Measurements from ENCODE around the gene BMAL1.
"Not testable (repeated sequence)": the region's sequence is repeated elsewhere in the genome, so short reads cannot be mapped to it uniquely, and the experiment has no call there.

Gene BMAL1

DNA sequence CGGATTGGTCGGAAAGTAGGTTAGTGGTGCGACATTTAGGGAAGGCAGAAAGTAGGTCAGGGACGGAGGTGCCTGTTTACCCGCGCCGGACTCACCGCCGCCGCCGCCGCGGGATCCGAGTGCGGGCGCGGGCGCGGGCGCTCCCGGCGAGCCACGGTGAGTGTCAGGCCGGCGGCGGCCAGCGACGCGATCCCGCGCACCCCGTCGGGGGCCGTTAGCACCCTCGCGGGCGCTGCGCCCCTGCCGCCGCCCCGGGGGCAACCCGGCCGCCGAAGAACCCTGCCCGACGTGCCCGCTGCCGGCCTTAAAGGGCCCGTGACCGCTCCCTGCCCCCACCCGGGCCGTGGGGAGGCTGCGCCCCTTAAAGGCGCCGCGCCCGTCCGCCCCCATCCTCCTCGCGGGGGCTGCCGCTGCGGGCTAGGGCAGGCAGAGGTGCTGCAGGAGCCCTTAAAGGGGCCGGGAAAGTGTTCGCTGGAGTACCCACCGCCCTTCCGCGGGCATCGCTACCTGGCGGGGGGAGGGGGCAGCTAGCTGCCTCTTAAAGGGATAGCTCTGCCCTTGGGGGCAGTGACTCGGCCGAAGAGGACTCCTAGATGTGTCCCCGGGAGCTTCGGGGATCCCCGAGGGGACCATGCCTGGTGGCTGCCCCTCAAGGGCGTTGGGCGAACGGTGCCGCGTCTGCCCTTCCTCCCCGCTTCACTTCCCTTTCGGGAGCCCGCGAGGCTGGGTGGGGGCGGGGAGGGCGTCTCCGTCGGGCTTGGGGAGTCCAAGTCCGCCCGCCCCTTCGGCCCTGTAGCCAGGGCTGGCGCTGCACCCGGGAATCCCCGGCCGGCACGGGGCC, at the start of gene BMAL1:
Gene BMAL1 (plus strand): TSS at position 23 of the 841 bp plus-strand sequence. CDS start 76,519 bp downstream, outside the sequence.
- DNase-seq: no peak

DNA sequence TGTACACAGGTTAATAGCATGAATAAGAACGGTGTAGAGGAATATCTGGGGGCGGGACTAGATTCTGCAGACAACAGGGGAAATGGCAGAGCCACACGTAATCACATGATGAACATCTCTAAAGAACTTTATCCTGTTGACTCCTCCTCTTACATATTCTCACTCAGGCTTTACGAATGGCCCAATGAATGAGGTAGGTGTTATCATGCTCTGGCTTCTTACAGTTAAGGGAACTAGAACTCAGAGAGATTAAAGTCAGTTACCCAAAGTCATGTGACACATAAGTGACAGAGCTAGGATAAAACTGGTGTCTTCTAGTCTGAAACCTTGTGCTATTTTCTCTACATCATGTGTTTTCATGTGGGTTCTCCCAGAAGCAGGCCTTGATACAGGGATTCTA, 49.0 kb upstream of the BMAL1 start:
- no peak for DNase-seq

DNA sequence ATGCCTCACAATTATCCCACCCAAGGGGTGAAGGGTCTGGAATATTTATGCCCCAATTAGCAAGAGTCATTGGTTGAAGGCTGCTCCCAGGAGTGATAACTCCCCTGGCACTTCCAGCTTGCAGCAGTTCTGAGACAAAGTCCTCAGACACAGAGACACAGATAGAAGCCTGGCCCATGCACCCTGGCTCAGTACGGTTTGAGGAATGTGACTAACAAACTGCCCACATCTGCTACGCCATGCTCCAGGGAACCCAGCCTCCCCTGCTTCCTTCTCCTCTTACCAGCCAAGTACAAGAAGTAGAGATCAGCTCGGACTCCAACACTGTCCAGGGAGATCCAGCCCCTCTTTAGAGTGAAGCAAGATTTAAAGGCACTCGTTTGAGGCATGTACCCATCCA, 48.5 kb upstream of the BMAL1 start:
- no peak for DNase-seq

DNA sequence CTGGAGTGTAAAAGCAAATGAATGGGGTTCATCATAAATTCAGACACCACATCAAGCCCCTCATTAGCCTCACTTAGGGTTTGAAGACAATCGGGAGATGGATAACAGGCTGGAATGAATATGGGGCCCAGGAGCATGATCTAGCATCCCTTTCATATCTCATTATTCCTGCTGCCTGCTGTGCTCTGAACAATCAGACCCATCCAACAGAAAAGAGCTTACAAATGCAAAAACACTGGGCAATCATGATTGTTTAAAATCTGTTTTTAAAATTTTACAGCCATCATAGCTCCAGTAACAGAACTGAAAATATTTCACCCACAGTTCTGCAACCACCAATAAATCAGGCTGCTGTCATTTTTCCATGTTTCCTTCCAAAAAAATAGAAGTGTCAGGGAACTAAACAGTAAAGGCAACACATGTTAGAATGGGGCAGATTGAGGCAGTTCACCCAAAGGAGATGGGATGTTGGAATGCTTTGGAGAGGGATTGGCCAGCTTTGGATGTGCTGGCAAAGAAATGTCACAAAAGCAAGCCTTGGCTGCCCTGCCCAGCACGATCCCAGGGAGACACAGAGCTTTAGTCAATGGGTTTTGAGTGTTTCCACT, 47.8 kb upstream of the BMAL1 start:
- DNase-seq: no peak

DNA sequence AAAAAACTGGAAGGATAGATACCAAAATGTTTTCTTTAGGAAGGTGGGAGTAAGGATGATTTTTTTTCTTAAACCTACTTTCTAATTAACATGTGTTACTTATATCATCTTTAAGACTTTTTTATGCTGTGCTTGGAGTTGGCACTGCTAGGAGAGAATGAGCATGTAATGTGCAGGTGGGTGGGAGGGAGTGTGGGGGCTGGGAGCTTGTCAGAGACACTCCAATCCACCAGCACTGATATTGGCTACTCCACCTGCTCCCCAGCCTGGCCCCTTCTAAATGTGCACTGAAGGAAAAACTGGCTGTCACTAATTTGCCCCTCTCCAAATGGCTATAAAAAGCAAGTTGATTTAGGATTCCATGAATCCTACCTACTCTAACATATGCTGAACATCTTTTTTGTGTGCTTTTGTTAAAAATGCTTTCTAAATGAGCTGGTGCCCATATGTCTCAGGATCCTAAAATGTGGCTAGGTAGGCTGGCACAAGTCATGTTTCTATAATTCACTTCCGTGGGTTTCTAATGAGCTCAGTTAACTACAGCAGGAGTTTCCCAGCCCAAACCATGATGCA, 44.3 kb upstream of the BMAL1 start:
- no peak for DNase-seq

DNA sequence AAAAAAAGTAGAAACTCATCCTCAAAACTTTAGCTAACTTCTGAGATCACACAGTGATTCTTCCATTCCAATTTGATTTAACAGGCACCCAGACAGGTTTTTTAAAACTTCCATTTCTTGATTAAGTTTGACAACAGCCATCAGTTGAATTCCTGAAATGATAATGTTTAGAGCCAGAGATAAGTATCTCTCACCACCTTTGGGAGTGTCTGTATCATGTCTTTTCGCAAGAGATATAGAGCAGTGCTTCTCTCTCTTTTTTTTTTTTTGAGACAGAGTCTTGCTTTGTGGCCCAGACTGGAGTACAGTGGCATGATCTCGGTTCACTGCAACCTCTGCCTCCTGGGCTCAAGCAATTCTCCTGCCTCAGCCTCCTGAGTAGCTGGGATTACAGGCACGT, 41.7 kb upstream of the BMAL1 start:
- DNase-seq: no peak

DNA sequence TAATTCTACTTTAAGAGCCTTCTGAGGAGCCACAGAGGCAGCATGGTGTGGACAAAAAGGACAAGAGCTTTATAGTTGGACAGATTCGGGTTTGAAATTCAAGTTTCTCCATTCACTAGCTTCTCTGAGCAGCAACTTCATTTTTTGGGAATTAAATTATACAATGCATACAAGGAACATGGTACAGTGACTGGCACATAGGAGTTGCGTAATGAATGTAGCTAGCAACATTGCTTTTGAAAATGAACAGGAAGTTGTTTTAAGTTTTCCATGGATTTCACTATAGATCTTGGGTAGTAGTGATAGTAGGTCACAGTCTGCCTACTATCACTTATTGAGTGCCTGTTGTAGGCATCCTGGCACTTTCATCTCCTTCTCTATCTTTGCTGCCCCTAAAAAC, 41.0 kb upstream of the BMAL1 start:
- DNase-seq: no peak

DNA sequence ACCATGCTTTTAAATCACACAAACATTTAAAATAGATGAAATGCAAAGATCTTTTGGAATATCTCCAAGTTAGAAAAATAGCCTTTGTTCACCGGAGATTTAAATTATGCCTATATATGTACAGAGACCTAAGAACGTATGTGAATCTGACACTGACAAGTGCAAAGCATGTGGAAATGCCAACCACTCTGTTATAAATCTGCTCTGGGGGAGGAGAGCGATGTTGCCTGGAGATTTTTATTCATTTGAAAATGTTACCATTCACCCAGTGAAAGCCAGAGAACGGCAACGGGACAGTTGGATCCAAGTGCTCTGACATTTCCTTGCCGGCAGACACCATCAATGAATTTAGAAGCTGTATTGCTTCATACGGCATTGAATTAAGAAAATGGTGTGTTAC, 39.8 kb upstream of the BMAL1 start:
- no peak for DNase-seq

DNA sequence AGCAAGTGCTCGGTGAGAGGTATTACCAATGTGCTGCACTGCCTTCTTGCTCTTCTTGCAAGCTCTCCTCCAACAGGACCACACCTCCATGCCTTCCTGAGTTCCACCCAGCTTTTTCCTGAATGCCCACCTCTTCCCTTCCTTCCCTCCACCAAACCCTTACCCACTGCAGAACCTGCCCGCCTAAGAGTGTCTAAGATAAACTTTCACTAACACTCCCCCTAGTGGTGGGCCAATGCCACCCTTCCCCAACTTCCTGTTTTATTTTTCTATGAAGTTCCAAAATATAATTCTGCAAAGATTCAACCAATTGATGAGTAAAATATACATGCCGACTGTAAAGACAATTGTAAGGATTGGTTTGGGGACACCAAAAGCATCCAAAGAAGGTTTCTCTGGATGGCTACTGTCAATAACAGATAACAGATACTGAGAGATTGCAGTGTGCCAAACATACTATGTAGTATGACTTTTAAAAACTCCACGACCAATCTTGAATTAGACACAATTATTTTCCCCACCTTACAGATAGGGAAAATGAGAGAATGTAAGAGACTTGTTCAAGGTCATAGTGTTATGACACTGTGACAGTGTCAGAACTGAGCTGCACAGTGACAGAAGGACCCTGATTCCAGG, 38.6 kb upstream of the BMAL1 start:
- DNase-seq: peak; percentile 2

DNA sequence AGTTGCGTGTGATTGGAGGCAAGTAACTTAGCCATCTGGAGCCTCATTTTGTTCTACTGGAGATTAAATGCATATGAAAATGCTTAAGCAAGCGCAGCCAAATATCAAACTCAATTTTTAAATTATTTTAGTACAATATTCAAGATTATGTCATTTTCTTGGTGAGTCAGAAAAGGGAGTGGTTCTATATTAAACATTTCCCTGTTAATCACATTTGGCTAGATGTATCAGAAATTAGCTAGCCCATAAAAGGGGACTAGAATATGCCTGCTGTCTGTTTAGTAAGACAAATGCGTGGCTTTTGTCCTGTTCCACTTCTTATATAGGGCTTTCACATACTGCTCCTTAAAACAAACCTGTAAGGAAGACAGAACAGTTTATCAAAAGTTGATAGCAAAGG, 35.0 kb upstream of the BMAL1 start:
- no peak for DNase-seq

DNA sequence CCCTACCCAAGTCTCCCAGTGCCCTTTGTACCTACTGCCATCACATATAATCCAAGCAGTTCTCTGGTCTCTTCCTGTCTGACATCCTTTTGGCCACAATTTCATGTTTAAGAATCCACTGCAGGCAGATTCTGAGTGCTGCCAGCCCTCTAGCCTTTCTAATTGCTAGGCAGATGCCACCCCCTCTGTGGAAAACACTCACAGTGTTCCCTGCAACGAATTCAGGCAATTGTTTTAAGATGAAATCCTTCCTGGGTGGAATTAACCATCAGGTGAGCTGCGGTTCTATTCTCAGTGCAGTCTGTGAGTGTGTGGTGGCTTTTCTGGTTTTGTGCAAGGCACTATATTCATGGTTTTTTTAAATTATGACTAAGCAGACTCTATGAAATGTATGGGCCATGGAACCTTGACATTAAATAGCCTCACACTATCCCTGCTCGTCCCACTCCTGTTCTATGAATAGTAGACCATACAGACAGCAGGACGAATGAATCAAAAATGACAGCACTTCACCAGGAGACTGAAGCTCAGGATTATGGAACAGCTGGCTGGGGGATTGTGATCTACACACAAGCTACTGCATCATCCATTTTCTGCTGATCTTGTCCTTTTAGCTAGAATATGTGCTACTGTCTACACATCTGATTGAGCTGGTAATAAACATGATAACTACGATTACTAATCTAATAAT, 29.8 kb upstream of the BMAL1 start:
- DNase-seq: no peak

DNA sequence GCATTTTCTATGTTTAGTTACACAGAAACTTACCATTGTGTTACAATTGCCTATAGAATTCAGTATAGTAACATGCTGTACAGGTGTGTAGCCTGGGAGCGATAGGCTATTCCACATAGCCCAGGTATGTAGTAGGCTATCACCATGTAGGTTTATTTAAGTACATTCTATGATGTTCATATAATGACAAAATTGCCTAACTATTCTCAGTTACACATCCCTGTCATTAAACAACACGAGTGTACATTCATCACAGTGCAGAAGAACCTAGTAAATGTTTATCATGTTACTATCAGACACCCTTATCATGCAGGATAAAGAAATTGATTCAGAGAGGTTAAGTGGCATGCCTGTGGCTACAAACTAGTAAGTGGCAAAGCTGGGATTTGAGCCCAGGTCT, 28.4 kb upstream of the BMAL1 start:
- no peak for DNase-seq

DNA sequence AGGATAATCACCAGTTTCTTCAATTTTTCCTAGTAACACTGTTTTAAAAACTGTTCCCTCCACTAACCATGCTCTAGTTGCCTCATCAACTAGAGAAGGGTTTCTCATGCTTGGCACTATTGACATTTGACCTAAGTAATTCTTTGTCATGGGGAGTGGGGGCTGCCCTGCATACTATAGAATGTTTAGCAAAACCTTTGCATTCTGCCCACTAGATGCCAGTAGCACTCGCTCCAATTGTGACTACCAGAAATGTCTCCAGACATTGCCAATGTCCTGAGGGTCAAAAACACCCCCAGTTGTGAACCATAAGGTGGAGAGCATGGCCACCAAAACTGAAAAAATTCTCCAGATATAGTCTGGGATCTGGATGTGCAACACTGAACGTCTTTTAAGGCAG, 27.6 kb upstream of the BMAL1 start:
- DNase-seq: no peak

DNA sequence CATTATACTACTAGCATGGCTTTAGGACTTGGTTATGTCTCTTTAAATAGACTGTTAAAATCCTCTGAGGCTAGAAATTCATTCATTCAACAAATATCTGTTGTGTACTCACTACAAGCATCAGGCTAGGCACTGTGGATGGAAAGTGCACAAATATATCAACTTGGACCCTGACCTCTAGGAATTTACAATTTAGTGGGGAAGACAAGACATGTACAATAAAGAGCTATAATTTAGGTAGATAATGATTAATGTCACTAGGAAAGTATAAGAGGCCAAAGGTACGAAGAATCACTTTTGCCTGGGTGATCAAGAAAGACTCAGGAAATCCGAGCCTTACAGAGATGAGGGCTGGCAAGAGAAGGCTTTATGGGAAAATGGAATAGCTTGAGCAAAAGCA, 25.6 kb upstream of the BMAL1 start:
- DNase-seq: no peak

DNA sequence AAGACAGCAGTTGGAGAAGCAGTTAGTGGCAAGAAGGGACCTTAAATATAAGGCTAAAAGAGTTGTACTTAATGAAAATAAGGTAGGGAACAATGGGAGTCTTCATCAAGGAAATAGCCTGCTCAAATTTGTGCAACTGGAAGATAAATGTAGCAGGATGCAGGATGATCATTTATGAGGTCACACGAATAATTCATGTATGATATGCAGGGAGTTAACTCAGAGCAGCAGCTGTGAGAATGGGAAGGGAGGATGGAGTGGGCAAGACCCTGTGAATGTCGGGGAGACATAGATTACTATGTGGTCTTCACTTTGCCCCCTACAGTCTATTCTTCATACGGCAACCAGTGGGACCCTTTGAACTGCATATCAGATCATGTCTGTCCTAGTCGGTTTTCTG, 25.2 kb upstream of the BMAL1 start:
- no peak for DNase-seq

DNA sequence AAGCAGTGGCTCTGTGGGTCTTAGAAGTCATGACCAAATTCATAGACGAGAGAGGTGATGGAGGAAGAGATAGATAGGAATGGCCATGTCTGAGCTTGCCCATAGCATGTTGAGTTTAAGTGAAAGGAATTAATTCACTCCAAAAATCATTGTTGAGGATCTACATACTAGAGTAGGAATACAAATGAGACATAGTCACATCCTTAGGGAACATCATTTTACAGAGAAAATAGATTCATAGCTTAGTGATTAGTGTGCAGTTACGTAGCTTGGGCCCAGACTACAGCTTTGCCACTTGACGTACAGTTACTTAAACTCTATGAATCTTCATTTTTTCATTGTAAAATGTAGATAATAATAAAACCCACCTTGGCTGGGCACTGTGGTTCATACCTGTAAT, 21.4 kb upstream of the BMAL1 start:
- no peak for DNase-seq

DNA sequence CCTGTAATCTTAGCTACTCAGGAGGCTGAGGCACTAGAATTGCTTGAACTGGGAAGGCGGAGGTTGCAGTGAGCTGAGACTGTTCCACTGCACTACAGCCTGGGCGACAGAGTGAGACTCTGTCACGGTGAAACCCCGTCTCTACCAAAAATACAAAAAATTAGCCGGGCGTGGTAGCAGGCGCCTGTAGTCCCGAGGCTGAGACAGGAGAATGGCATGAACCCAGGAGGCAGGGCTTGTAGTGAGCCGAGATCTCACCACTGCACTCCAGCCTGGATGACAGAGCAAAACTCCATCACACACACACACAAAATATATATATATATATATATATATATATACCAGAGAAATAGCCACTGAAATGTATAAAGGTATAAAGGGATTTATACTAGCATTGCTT, 19.5 kb upstream of the BMAL1 start:
- DNase-seq: not testable (repeated sequence)

DNA sequence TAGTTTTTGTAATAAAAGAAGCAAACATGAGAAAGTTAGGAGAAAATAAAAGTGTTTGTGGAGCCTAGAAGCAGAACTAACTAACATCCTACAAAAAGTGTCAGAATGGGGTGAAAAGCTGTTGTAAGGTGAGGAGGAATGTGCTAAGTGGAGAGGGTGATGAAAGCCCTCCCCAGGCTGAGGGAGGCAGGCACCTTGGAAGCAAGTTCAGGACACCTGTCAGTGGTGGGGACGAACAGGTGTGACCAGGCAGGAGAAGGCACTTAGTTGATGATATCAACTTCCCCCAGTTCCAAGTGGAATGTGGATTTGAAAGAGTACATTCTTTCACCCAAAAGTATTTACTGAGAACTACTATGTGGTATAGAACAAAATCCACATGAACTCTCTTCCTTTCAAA, 18.7 kb upstream of the BMAL1 start:
- no peak for DNase-seq

DNA sequence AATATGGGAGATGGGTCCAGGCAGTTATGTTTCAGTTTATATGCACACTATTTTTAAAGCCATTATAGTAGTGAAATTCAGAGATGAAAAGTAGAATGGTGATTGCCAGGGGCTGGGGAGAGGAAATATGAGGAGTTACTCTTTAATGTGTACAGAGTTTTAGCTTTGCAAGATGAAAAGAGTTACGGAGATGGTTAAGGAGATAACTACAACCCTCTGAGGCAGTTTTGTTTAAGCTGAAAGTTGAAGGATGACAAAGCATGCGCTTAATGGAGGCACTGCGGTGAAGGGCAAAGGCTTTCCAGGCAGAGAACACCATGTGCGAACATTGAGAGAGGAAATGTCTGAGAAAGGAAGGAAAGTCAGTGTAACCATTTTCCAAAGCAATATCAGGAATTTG, 18.2 kb upstream of the BMAL1 start:
- DNase-seq: no peak

DNA sequence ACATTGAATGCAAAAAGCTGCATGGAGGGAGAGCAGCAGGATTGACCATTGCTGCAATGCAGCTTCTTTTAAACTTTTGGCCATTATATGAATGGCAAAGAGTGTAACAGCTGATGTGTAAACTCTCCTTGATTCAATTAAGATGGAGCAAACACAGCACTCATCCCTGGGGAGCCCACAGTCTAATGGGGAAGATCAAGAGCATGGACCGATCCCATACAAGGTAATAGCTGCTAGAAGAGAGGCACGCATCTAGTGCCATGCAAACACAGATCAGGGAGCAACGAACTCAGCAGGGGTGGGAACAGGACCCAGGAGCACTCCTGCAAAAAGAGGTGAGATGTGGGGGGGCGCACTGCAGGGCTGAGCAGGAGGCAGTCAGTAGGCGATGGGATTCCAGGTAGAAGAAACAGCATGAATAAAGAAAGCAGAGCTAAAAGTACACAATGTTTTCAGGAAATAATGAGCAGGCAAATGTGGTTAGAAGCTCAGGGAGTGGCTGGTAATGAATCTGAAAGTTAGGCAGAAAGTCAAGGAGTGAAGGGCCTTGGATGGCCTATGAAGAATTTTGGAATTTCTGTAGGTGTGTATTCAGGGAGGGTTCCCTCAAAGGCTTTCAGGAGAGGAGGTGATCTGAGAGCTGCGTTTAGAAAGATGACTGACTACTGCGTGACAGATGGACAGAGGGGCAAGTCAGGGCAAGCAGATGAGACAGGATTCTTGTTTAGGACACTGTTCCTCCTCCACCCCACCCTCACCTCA, 17.2 kb upstream of the BMAL1 start:
- no peak for DNase-seq

DNA sequence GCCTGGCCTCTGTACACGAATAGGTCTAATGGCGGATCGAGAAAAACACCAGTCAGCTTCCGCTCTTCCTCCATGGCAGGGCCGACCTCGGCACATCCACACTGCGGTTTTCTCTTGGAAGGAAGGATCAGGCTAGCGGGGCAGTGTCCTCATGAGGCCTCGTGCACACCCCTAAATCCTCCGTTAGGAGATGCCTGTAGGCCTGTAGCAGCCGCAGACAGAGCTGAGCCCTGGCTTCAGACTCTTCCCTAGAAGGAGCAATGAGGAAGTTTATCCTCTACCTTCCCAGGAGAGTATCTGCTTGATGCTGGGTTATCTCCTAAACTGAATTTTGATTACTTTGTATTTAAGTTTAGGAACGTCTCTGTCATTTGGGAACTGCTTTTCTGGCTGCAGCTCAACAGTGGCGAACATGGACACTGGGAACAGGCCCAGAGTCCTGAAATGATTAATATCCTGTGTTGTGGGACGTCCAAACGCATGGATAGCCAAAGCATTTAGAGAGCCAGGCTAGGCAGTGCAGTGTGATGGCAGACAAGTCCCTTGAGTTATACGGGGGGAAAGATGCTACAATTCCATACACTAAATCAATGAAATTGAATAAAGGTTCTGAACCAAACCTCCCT, 16.5 kb upstream of the BMAL1 start:
- no peak for DNase-seq

DNA sequence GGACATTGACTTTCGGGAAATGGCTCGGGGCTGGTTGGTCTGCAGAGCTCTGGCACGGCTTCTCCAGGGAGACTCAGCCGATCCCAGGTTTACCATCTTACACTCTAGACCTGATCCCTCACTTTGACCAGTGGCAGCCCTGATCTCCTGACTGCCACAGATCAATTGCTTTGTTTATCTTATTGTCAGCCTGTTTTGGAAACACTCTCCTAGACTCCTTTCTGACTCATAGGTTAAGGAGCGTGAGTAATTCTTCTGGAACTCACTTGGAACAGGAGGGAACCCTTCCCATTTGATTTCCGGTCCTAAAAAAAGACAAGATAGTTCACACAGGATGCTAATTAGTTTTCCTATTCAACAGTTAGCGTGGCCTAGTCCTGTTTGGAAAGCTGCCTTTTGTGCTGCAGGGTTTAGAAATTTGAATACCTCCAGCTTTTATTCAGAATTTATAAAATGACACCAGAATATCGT, 16.0 kb upstream of the BMAL1 start:
- no peak for DNase-seq
